Neural crest cell (in vitro differentiated cells): ENCODE data around the gene CRACDL. TPM values are rescaled to one million over a fixed set of nuclear protein-coding genes. Genes with fewer than 3 reads are reported as not detected.

Experiments used
- DNase-seq: peaks from one replicate; pipeline ENCODE4 v3.0.0; 2021; ENCODE audit warnings: low read depth, mixed read lengths, low spot score
- H3K27ac Mint-ChIP-seq: one replicate; pipeline ENCODE4 v1.8.0; 2021; ENCODE audit warnings: mild to moderate bottlenecking, mixed read lengths; ENCODE audit not compliant: unreplicated experiment
- H3K27me3 Mint-ChIP-seq: 2 replicates; pipeline ENCODE4 v1.8.0; 2021; ENCODE audit warnings: low read depth, mild to moderate bottlenecking, mixed read lengths
- H3K36me3 Mint-ChIP-seq: 2 replicates; pipeline ENCODE4 v1.8.0; 2021; ENCODE audit warnings: low read depth, mild to moderate bottlenecking, mixed read lengths
- H3K4me1 Mint-ChIP-seq: 2 replicates; pipeline ENCODE4 v1.8.0; 2021; ENCODE audit warnings: mixed read lengths
- H3K4me3 Mint-ChIP-seq: one replicate; pipeline ENCODE4 v1.8.0; 2021; ENCODE audit warnings: mild to moderate bottlenecking, mixed read lengths
- H3K9me3 Mint-ChIP-seq: 2 replicates; pipeline ENCODE4 v1.8.0; 2021; ENCODE audit warnings: mixed read lengths
- total RNA-seq: library from RNA; stranded (reverse); gene quantifications from 2 replicates; pipeline ENCODE4 v1.2.1, GENCODE V29; 2021
- TF ChIP-seq, protein P1 (sequence below): fragments of 200-600 bp; sonication (generic); conservative IDR thresholded peaks from 2 replicates; pipeline ENCODE4 v1.5.0; 2021; ENCODE audit warnings: antibody characterized with exemption, mild to moderate bottlenecking

The CRACDL gene
- total RNA-seq, 1 donor from 2014 or later: 0.37 TPM

GRCh38 chr2:98751748-98752147 lies 184.3 kb downstream of the CRACDL start:
- Mint-ChIP-seq H3K4me3 (no peak overlapping the region), H3K27me3 (peaks cover 9% of the 10 kb centered on the region), H3K36me3 (no peaks in the 10 kb centered on the region), H3K27ac (no peak overlapping the region), H3K4me1 (peaks cover 16% of the 10 kb centered on the region), H3K9me3 (no peaks in the 10 kb centered on the region)
- DNase-seq: no peak
- TF ChIP-seq, protein P1, sequence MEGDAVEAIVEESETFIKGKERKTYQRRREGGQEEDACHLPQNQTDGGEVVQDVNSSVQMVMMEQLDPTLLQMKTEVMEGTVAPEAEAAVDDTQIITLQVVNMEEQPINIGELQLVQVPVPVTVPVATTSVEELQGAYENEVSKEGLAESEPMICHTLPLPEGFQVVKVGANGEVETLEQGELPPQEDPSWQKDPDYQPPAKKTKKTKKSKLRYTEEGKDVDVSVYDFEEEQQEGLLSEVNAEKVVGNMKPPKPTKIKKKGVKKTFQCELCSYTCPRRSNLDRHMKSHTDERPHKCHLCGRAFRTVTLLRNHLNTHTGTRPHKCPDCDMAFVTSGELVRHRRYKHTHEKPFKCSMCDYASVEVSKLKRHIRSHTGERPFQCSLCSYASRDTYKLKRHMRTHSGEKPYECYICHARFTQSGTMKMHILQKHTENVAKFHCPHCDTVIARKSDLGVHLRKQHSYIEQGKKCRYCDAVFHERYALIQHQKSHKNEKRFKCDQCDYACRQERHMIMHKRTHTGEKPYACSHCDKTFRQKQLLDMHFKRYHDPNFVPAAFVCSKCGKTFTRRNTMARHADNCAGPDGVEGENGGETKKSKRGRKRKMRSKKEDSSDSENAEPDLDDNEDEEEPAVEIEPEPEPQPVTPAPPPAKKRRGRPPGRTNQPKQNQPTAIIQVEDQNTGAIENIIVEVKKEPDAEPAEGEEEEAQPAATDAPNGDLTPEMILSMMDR: no peak

DNA sequence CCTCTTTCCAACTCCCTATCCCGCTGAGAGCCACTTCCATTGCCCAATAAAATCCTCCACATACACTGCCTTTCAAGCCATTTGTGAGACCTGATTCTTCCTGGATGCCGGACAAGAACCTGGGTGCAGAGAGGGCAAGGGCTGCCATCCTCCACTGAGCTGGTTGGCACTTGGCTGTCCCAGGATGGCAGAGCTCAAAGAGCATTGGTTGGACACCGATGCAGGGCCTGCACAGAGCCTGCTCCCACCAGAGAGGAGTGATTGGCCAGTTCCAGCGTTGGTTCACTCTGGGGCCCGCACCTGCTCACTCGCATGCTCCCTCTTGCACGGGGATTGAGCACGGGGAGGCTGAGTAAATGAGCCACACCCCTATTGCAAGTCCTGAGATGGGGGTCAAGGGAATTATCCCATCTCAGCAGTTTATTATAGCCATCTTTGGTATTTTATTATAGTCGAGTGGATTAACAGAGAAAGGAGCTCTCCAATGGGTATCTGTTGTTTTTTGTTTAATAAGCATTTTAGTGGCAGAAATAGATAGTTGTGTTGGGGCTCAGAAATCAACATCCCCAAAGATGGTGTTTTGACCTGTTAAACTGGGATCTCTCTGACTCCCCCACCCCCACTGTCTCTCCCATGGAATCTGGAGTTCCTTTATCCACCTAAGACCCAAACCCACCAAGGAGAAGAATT lies 185.3 kb downstream of the CRACDL start:
- H3K4me3 Mint-ChIP-seq: no peak overlapping the region
- no peak overlapping the region for H3K27ac Mint-ChIP-seq

GRCh38 chr2:98749066-98749450 lies 187.0 kb downstream of the CRACDL start:
- no peak for DNase-seq
- Mint-ChIP-seq H3K27ac (peak overlapping the region; percentile 15), H3K27me3 (peaks cover 9% of the 10 kb centered on the region), H3K4me3 (no peak overlapping the region), H3K36me3 (no peaks in the 10 kb centered on the region), H3K9me3 (no peaks in the 10 kb centered on the region), H3K4me1 (peaks cover 16% of the 10 kb centered on the region)
- TF ChIP-seq, protein P1: no peak

More for the DNA sequence above, 185.3 kb downstream of the CRACDL start:
- H3K9me3 Mint-ChIP-seq: no peaks in the 10 kb centered on the region
- H3K4me1 Mint-ChIP-seq: peaks cover 16% of the 10 kb centered on the region
- TF ChIP-seq, protein P1: no peak
- H3K27me3 Mint-ChIP-seq: peaks cover 9% of the 10 kb centered on the region
- no peaks in the 10 kb centered on the region for H3K36me3 Mint-ChIP-seq
- DNase-seq: no peak

DNA sequence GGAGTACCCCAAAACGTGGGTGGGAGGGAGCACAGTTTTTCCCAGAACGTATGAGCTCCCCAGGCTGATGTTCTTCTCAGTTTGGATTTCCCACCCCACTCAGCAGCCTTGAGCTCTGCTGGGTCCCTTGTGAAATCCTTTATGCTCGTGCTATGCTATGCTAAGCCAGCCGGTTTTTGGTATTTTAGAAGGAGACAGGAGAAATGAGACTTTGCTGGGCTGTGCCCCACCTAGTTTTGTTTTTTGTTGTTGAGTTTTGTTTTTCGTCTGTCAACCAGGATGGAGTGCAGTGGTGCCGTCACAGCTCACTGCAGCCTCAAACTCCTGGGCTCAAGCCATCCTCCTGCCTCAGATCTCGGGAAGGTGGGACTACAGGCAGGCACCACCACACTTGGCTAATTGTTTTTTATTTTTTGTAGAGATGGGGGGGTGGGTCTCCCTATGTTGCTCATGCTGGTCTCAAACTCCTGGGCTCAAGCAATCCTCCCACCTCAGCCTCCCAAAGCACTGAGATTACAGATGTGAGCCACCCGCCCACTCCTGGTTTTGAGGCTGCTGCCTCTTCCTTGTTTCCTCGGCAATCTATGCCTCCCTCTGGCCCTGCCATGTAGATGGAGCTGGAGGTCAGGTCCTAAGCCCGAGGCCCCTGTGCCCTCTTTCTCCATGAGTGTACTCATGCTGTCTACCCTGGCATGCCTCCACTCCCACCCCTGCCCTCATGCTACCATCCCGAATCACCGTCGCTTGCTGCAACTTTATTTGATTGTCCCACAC lies 187.5 kb downstream of the CRACDL start:
- no peaks in the 10 kb centered on the region for H3K9me3 Mint-ChIP-seq
- H3K4me1 Mint-ChIP-seq: peaks cover 16% of the 10 kb centered on the region
- no peaks in the 10 kb centered on the region for H3K36me3 Mint-ChIP-seq
- TF ChIP-seq, protein P1: no peak
- H3K4me3 Mint-ChIP-seq: no peak overlapping the region
- no peak for DNase-seq
- peak overlapping the region; percentile 15 for H3K27ac Mint-ChIP-seq
- H3K27me3 Mint-ChIP-seq: peaks cover 5% of the 10 kb centered on the region

DNA sequence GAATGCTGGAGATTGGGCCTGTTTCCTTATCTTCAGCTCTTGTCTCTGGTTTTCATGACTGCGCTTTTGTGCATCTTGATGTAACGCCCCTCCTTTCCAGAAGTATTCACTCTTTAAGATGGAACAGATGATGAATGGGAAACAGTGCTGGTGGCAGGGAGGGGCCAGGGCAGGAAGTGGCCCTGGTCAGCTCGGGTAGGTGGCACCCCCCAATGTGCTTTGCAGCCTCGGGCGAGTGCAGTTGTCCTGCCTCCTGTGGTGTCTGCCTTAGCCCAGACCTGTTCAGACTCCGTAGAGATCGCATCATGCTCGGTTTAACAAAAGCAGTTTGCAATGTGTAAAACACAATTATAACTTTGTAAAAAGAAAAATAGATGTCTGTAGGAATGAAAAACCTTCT lies 188.1 kb downstream of the CRACDL start:
- Mint-ChIP-seq H3K36me3 (no peaks in the 10 kb centered on the region), H3K4me1 (peaks cover 16% of the 10 kb centered on the region), H3K27me3 (no peaks in the 10 kb centered on the region), H3K4me3 (no peak overlapping the region), H3K9me3 (no peaks in the 10 kb centered on the region), H3K27ac (no peak overlapping the region)
- DNase-seq: no peak
- TF ChIP-seq, protein P1: no peak
